HUES64 (cell line): ENCODE measurements around the gene LRRC49.
"Not testable (repeated sequence)": the region's sequence is repeated elsewhere in the genome, so short reads cannot be mapped to it uniquely, and the experiment has no call there.

Experiments used
- H3K27ac ChIP-seq: 2 replicates; pipeline ENCODE4 v1.7.0; 2013; ENCODE audit warnings: low read depth, low read length, inconsistent platforms
- H3K27me3 ChIP-seq: 2 replicates; pipeline ENCODE4 v1.6.1; 2013; ENCODE audit warnings: mild to moderate bottlenecking, low read length; ENCODE audit not compliant: insufficient read depth
- H3K36me3 ChIP-seq: 2 replicates; pipeline ENCODE4 v1.6.1; 2013; ENCODE audit warnings: mild to moderate bottlenecking, low read length; ENCODE audit not compliant: insufficient read depth
- H3K4me1 ChIP-seq: 2 replicates; pipeline ENCODE4 v1.6.1; 2013; ENCODE audit warnings: mild to moderate bottlenecking, low read length, moderate library complexity; ENCODE audit not compliant: insufficient read depth
- H3K4me3 ChIP-seq: 2 replicates; pipeline ENCODE4 v1.5.1; 2013; ENCODE audit warnings: mild to moderate bottlenecking, low read length, moderate library complexity
- H3K9ac ChIP-seq: 2 replicates; pipeline ENCODE4 v1.6.1; 2013; ENCODE audit warnings: mild to moderate bottlenecking, low read depth, low read length
- H3K9me3 ChIP-seq: 2 replicates; pipeline ENCODE4 v1.6.1; 2013; ENCODE audit warnings: low read depth, low read length; ENCODE audit not compliant: insufficient read depth
- WGBS: fragments of 150-250, 120-280 bp; methylation state at CpG from one replicate; pipeline ENCODE4 v1.1.7; 2013; ENCODE audit warnings: missing lambda C conversion rate; 5-methylcytosine and 5-hydroxymethylcytosine counted together

The LRRC49 gene

DNA sequence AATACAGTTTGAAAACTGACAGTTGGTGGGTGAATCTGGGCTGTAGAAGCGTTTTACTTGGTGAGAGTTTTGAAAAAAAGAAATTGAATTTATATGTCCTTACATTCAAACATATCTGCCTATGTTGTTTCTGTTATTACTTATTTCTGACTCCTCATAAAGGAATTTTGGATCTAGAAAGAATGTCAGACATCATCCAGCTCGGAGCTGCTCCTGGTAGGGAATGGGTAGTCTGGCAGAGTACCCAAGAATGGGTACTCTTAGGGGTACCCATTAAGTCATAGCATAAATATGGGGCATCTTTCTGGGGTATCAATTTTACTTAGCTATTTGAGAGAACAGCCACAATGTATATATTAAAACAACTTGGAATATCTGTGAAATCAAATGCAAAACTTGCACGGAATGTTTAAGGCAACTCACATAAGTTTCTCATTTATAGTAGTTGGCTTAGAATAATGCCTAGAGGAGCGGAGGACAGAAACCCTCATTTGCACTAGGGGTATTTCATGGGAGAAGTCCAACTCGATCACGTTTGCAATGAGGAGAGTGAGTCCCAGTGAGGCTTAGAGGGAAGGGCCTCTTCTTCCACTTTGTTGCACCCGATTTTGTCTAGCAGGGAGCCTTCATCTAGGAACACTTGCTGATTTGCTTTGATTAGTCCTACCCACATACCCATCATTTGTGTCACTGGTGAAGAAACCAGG lies 36.3 kb upstream of the LRRC49 start:
- Histone ChIP-seq H3K27ac (no peak overlapping the region), H3K4me1 (peaks cover 6% of the 10 kb centered on the region), H3K36me3 (peaks cover 4% of the 10 kb centered on the region; the same call in 1 of the 2 replicates), H3K27me3 (peaks cover 16% of the 10 kb centered on the region; the same call in 1 of the 2 replicates), H3K4me3 (no peak overlapping the region), H3K9ac (no peak overlapping the region), H3K9me3 (no peaks in the 10 kb centered on the region)
- 91% methylated on average over 6 of the region's 7 CpGs for WGBS

- H3K27ac ChIP-seq, result no peak overlapping the region
- H3K4me1 ChIP-seq, result peaks cover 6% of the 10 kb centered on the region
- no peak overlapping the region for H3K9ac ChIP-seq
- no peak overlapping the region for H3K4me3 ChIP-seq
- H3K27me3 ChIP-seq, result peaks cover 16% of the 10 kb centered on the region; the same call in 1 of the 2 replicates
- 88% methylated on average over 5 of the region's 5 CpGs for WGBS
- H3K36me3 ChIP-seq, result no peaks in the 10 kb centered on the region
- no peaks in the 10 kb centered on the region for H3K9me3 ChIP-seq
These were observed 35.6 kb upstream of the LRRC49 start for GRCh38 chr15:70856884-70857561.

DNA sequence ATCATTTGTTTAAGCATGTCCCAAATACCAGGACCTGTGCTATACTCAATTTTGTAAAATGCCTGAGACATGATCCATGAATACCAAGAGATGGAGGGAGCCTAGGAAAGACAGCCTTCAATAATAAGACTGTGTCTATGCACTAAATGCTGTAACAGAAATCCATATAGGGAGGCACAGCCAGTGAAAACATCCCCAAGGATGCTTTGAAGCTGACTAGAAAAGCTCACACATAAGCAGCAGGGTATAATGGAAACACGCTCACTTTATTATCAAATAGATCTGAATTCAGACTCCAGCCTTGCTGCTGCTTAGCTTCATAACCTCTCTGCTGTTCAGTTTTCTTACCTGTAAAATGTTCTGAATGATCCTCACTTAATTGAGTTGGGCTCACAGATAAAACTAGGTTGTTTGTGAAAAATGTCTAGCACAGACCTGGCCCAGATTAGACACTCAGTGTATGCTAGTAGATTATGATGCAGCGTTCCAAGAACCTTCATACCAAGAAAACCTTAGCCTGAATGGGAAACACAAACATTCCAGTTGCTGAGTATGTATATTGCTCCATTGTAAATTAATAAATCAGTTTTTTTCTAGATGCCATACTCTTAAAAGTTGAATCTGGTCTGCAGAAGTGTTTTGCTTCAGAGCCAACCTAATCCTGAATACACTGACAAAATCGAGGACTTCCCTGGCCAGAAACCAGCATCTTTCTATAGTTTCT lies 34.9 kb upstream of the LRRC49 start:
- 92% methylated on average over 2 of the region's 3 CpGs for whole genome bisulfite sequencing
- Histone ChIP-seq H3K4me1 (peaks cover 2% of the 10 kb centered on the region), H3K9me3 (no peaks in the 10 kb centered on the region), H3K27ac (no peak overlapping the region), H3K9ac (no peak overlapping the region), H3K27me3 (peaks cover 16% of the 10 kb centered on the region; the same call in 1 of the 2 replicates), H3K36me3 (no peaks in the 10 kb centered on the region), H3K4me3 (no peak overlapping the region)

GRCh38 chr15:70858614-70859321 lies 33.9 kb upstream of the LRRC49 start:
- not testable (repeated sequence) for H3K4me3 ChIP-seq, H3K36me3 ChIP-seq, H3K9ac ChIP-seq, H3K4me1 ChIP-seq, H3K9me3 ChIP-seq, H3K27ac ChIP-seq
- peaks cover 16% of the 10 kb centered on the region; the same call in 1 of the 2 replicates for H3K27me3 ChIP-seq
- WGBS, result 93% methylated on average over 9 of the region's 9 CpGs

DNA sequence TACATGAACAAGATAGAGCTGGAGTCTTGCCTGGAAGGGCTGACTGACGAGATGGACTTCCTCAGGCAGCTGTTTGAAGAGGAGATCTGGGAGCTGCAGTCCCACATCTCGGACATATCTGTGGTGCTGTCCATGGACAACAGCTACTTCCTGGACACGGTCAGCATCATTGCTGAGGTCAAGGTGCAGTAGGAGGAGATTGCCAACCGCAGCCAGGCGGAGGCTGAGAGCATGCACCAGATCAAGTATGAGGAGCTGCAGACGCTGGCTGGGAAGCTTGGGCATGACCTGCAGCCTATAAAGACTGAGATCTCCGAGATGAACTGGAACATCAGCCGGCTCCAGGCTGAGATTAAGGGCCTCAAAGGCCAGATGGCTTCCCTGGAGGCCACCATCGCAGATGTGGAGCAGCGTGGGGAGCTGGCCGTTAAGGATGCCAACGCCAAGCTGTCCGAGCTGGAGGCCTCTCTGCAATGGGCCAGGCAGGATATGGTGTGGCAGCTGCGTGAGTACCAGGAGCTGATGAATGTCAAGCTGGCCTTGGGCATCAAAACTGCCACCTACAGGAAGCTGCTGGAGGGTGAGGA lies 33.2 kb upstream of the LRRC49 start:
- no peak overlapping the region for H3K27ac ChIP-seq
- H3K9ac ChIP-seq, result no peak overlapping the region
- peaks cover 16% of the 10 kb centered on the region; the same call in 1 of the 2 replicates for H3K27me3 ChIP-seq
- H3K4me3 ChIP-seq, result no peak overlapping the region
- no peaks in the 10 kb centered on the region for H3K9me3 ChIP-seq
- 93% methylated on average over 14 of the region's 14 CpGs for WGBS
- H3K36me3 ChIP-seq, result no peaks in the 10 kb centered on the region
- no peaks in the 10 kb centered on the region for H3K4me1 ChIP-seq

DNA sequence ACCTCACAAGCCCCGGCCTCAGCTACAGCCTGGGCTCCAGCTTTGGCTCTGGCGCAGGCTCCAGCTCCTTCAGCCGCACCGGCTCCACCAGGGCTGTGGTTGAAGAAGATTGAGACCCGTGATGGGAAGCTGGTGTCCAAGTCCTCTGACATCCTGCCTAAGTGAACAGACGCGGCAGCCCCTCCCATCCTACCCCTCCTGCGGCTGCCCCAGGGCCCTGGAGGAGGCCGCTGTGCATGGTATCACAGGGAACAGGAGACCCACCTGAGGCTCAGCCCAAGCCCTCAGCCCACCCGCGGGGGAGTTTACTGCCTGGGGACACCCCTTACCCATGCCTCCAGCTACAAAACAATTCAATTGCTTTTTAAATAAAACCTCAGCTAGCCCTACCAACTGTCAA lies 32.6 kb upstream of the LRRC49 start:
- Histone ChIP-seq H3K27ac (no peak overlapping the region), H3K4me3 (no peak overlapping the region), H3K9ac (no peak overlapping the region), H3K4me1 (no peaks in the 10 kb centered on the region), H3K9me3 (no peaks in the 10 kb centered on the region), H3K27me3 (peaks cover 14% of the 10 kb centered on the region; the same call in 1 of the 2 replicates), H3K36me3 (no peaks in the 10 kb centered on the region)
- 88% methylated on average over 11 of the region's 11 CpGs for WGBS

DNA sequence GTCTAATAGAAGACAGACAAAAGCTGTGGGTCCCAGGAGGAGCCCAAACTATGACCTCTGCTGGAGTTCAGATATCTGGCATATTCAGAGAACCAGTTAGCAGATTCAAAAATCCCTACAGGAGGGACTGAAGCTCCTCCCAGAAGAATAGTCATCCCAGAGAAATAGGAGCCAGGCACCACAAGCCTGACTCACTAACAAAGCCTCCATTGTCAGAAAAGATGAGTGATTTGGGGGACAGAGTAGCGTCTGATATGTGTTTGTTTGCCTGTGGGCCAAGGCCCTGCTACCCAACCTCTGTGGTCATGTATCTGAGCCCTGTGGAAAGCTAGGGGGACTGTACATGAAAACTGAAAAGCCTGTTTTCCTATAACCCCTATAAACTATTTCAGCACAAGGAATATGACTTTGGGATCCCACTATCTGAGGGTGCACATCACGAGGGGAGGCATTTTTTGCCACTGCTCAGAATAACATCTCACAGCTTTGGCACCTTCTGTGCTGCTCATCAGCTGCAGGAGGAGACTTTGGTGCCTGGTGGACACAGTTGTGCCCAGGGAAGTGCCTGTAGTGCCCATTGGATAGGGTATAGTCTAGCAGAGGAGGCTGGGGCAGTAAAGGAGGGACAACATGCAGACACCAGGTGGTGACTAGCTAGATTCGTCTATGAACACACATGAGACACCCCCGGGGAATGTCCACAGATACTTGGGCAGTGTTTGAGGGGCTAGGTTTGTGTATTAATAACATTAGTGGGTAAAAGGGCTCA lies 29.0 kb upstream of the LRRC49 start:
- no peak overlapping the region for H3K9ac ChIP-seq
- H3K9me3 ChIP-seq, result no peaks in the 10 kb centered on the region
- H3K27ac ChIP-seq, result no peak overlapping the region
- 77% methylated on average over 4 of the region's 4 CpGs for WGBS
- H3K4me1 ChIP-seq, result no peaks in the 10 kb centered on the region
- H3K4me3 ChIP-seq, result no peak overlapping the region
- H3K27me3 ChIP-seq, result no peaks in the 10 kb centered on the region
- H3K36me3 ChIP-seq, result no peaks in the 10 kb centered on the region

GRCh38 chr15:70866982-70867641 lies 25.5 kb upstream of the LRRC49 start:
- Histone ChIP-seq H3K27me3 (no peaks in the 10 kb centered on the region), H3K9me3 (no peaks in the 10 kb centered on the region), H3K4me3 (no peak overlapping the region), H3K4me1 (no peaks in the 10 kb centered on the region), H3K27ac (no peak overlapping the region), H3K36me3 (no peaks in the 10 kb centered on the region), H3K9ac (no peak overlapping the region)
- 90% methylated on average over 5 of the region's 5 CpGs for WGBS

- Histone ChIP-seq H3K4me3 (no peak overlapping the region), H3K36me3 (no peaks in the 10 kb centered on the region), H3K4me1 (no peaks in the 10 kb centered on the region), H3K9me3 (peaks cover 3% of the 10 kb centered on the region; the same call in 1 of the 2 replicates), H3K27me3 (no peaks in the 10 kb centered on the region), H3K9ac (no peak overlapping the region), H3K27ac (no peak overlapping the region)
- WGBS, result 99% methylated on average over 6 of the region's 6 CpGs
These were observed 24.6 kb upstream of the LRRC49 start for GRCh38 chr15:70867911-70868467.
